ENCODE data around the gene OOEP.
"Not testable (repeated sequence)": the region's sequence is repeated elsewhere in the genome, so short reads cannot be mapped to it uniquely, and the experiment has no call there.

Gene OOEP

GRCh38 chr6:73369563-73369962 lies at the start of gene OOEP:
Gene OOEP, minus strand, starts transcription at chr6:73369897. Its CDS starts 105 bp downstream, at chr6:73369792.
- no peak for DNase-seq (ENCODE audit: low read depth)

- DNase-seq (ENCODE audit: low read depth) = no peak
Measured at GRCh38 chr6:73418081-73418741, 48.5 kb upstream of the OOEP start.

GRCh38 chr6:73413102-73413501 lies 43.4 kb upstream of the OOEP start:
- no peak for DNase-seq (ENCODE audit: low read depth)

GRCh38 chr6:73409395-73409794 lies 39.7 kb upstream of the OOEP start:
- no peak for DNase-seq (ENCODE audit: low read depth)

- DNase-seq (ENCODE audit: low read depth) = no peak
Measured at GRCh38 chr6:73400656-73401055, 31.0 kb upstream of the OOEP start.

- no peak for DNase-seq (ENCODE audit: low read depth)
Measured at GRCh38 chr6:73395875-73396274, 26.2 kb upstream of the OOEP start.

GRCh38 chr6:73394577-73395354 lies 25.1 kb upstream of the OOEP start, which contains the start of gene DDX43:
Gene DDX43, plus strand, starts transcription at chr6:73394828. Its CDS starts 78 bp downstream, at chr6:73394906.
- no peak for DNase-seq (ENCODE audit: low read depth)

- no peak for DNase-seq (ENCODE audit: low read depth)
Measured at GRCh38 chr6:73393278-73393677, 23.6 kb upstream of the OOEP start.

- not testable (repeated sequence) for DNase-seq (ENCODE audit: low read depth)
Measured at GRCh38 chr6:73392188-73392587, 22.5 kb upstream of the OOEP start.

- no peak for DNase-seq (ENCODE audit: low read depth)
Measured at GRCh38 chr6:73391675-73392074, 22.0 kb upstream of the OOEP start.

- no peak for DNase-seq (ENCODE audit: low read depth)
Measured at GRCh38 chr6:73389854-73390253, 20.2 kb upstream of the OOEP start.

GRCh38 chr6:73388800-73389512 lies 19.3 kb upstream of the OOEP start:
- DNase-seq (ENCODE audit: low read depth) = peak; percentile 45

GRCh38 chr6:73388433-73388799 lies 18.7 kb upstream of the OOEP start:
- DNase-seq (ENCODE audit: low read depth) = no peak

- DNase-seq (ENCODE audit: low read depth) = no peak
Measured at GRCh38 chr6:73382462-73383113, 12.9 kb upstream of the OOEP start.

GRCh38 chr6:73381531-73381930 lies 11.8 kb upstream of the OOEP start:
- not testable (repeated sequence) for DNase-seq (ENCODE audit: low read depth)

GRCh38 chr6:73377225-73377624 lies 7.5 kb upstream of the OOEP start:
- no peak for DNase-seq (ENCODE audit: low read depth)

GRCh38 chr6:73375216-73375615 lies 5.5 kb upstream of the OOEP start:
- DNase-seq (ENCODE audit: low read depth) = no peak

- DNase-seq (ENCODE audit: low read depth) = no peak
Measured at GRCh38 chr6:73372516-73372915, 2.8 kb upstream of the OOEP start.

GRCh38 chr6:73371984-73372383 lies 2.3 kb upstream of the OOEP start:
- DNase-seq (ENCODE audit: low read depth) = no peak

GRCh38 chr6:73369157-73369556 lies 540 bp downstream of the OOEP start:
- DNase-seq (ENCODE audit: low read depth) = no peak

GRCh38 chr6:73368675-73369074 lies 1.0 kb downstream of the OOEP start:
- DNase-seq (ENCODE audit: low read depth) = no peak

GRCh38 chr6:73367761-73368355 lies 1.8 kb downstream of the OOEP start:
- no peak for DNase-seq (ENCODE audit: low read depth)
